GM19238 (cell line): ENCODE data around the gene CELA2B.
A peak's percentile ranks its signal among the peaks of the same experiment; 100 is the strongest.
"Not testable (repeated sequence)": the region's sequence is repeated elsewhere in the genome, so short reads cannot be mapped to it uniquely, and the experiment has no call there.

Source experiments
- DNase-seq: peaks from one replicate; pipeline ENCODE4 v3.0.0; 2011; ENCODE audit warnings: low spot score; ENCODE audit not compliant: insufficient read length

CELA2B gene

GRCh38 chr1:15493869-15494390 is 18.0 kb downstream of the CELA2B start:
- no peak for DNase-seq

DNA sequence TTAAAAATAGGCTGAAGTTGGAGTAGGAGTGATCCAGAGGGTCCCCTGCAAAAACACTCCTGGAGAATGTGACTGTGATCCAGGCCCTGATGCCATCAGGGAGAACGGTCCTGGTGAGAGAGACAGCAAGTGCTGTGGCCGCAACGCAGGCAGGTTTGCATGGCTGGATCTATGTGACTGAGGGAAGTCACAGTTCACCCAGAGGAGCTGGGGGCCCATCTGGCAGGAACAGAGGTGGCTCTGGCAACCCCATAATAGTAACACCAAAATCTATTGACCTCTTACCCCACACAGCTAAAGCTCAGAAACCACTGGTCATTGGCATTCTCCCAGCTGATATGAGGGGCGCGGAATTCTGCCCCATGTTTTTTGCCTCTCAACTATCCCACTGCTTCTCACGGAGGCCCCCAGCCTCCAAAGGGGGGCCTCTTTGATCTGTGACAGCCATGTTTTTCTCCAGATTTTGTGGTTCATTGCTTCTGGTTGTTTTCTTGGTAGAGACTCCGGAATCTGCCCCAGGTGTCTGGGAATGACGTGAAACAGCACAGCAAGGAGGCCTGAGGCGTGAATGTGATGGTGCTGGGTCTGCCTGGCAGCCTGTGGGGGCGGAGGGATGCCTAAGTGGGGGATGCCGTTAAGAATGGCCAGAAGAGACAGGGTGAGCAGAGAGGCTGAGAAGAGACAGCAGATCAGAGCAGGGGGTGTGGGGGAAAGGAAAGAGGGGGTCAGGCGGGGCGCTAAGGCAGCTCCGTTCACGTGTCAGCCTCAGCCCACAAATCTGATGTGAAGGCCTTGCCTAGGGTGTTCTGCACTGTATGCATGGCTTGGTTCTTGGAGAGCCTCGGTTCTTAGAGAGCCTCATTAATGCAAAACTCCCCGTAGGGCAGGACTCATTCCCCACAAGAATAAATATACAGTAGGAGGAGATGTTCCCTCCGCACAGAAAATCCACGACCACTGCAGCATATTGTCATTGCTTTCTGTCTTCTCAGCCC is 24.6 kb downstream of the CELA2B start:
- DNase-seq, result no peak

DNA sequence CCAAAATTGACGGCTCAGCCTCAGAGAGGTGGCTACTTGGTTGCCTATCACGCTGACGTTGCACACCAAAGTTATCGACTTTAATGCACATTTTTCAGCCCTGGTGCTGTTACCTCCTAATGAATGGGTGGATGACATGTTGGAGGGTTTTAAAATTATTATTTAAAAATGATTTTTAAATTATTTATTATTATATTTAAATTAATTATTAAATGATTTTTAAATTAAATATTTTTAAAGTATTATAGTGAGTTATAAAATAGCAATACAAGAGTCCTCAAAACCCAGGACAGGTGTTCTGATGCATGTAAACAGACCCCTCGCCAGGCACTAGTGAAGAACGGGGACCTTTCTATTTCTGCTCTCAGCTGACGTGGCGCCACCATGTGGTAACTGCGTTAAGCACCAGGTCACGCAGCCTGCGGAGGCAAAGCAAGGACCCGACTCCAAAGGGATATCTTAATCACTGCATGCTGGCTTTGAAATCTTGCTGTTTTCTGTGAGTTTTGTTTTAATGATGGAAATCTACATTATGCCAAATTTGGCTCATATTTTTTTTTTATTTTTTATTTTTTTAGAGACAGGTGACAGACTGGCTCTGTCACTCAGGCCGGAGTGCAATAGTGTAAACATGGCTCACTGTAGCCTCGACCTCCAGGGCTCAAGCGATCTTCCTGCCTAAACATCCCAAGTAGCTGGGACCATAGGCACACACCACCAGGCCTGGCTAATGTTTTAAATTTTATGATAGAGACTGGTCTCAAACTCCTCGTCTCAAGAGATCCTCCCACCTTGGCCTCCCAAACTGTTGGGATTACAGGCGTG is 25.5 kb downstream of the CELA2B start:
- DNase-seq, result peak; percentile 62

GRCh38 chr1:15504436-15504835 is 28.5 kb downstream of the CELA2B start:
- DNase-seq, result no peak

DNA sequence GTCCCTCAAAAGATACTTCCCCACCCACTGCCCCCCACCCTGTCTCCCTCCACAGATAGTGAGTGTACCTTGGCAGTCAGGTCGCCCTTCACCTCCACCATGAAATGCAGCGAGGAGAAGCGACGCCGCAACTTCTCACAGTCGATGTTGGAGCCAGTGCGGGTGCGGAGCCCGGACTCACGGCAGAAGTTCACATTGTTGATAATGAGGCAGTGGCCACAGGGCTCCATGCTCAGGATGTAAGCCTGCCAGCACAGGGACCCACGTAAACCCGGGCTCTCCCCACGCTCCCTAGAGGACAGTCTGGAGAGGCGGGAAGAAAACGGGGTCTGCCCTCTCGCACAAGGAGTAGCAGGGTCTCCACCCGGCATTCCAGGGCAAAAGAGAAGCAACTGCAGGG is 30.9 kb downstream of the CELA2B start:
- no peak for DNase-seq

DNA sequence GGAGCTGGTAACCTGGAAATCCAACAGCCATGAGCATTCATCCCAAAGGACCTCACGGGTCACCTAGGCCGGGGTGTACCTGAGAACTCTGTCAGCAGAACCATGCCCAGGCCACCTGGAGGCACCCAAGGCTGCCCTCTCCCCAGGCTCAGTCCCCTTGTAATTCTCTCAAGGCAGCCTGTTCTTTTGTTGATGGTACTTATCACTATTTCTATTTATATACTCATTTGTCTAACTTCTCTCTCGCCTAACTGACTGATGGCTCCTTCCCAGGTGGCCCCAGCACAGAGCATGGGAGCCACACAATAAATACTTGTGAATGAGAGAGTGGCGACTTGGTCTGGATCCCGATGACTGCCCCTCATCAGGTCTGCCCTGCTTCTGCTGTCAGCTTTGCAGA is 31.4 kb downstream of the CELA2B start:
- no peak for DNase-seq

DNA sequence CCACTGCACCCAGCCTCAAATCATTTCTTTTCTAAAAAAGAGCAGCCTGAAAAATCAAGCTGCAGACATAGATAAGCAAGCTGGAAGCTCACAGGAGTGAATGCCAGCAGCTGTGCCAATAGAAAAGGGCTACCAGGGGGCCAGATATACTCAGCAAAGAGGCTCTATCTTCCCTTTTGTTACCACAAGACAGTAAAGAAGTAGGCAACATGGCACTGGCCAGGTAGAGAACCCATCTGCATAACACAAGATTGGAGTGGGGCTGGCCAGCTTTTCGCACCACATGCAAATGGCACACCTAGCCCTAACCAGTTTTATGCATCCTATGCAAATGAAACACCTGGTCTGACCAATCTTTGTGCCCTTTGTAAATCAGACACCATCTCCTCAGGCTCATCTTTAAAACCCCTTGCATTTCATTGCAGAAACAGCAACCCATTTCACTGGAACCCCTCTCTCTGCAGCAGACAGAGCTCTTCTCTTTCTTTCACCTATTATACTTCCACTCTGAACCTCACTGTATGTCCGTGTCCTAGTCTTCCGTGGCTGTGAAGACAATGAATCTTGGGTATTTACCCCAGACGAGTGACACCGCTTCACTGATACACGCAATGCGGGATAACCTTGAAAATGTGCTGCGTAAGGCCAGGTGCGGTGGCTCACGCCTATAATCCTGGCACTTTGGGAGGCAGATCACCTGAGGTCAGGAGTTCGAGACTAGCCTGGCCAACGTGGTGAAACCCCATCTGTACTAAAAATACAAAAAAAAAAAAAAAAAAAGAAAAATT is 33.0 kb downstream of the CELA2B start:
- no peak for DNase-seq

- DNase-seq, result no peak
Observed at GRCh38 chr1:15509586-15509985, 33.7 kb downstream of the CELA2B start.

GRCh38 chr1:15510611-15511405 is 34.9 kb downstream of the CELA2B start:
- no peak for DNase-seq

DNA sequence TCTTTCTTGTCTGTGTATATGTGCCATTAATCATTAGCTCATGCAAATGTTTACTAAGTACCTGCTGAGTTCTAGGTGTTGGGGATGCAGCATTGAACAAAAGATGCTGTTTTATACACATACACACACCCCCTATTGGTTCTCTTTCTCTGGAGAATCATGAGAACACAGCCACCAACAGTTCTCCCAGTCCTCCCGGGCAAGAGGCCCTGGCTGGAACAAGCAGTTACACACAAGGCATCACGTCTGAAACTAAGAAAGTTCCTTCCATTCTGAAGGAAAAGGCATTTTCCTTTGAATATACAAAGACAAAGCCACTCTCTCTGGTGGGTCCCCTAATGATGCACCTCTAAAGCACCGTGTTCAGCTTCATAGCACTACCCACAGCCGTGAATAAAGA is 37.3 kb downstream of the CELA2B start:
- no peak for DNase-seq

DNA sequence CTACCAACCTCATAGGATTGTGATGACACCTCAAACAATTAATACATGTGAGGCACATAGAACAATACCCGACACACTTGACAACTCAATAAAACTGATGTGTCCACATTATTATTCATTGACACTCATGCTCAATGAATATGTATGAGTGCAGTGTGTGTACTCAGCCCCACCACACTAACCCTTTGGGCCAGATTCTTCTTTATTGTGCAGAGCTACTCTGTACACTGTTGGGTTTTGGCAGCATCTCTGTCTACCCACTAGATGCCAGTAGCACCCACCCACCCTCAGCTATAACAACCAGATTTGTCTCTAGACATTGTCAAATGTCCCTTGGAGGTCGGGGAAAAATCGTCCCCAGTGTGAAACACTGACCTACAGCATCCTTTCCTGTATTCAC is 38.0 kb downstream of the CELA2B start:
- DNase-seq, result no peak

- not testable (repeated sequence) for DNase-seq
Observed at GRCh38 chr1:15514557-15514956, 38.7 kb downstream of the CELA2B start.

GRCh38 chr1:15515022-15515663 is 39.2 kb downstream of the CELA2B start:
- no peak for DNase-seq

- DNase-seq, result no peak
Observed at GRCh38 chr1:15519625-15520024, 43.7 kb downstream of the CELA2B start.

- DNase-seq, result not testable (repeated sequence)
Observed at GRCh38 chr1:15521206-15521906, 45.5 kb downstream of the CELA2B start.

DNA sequence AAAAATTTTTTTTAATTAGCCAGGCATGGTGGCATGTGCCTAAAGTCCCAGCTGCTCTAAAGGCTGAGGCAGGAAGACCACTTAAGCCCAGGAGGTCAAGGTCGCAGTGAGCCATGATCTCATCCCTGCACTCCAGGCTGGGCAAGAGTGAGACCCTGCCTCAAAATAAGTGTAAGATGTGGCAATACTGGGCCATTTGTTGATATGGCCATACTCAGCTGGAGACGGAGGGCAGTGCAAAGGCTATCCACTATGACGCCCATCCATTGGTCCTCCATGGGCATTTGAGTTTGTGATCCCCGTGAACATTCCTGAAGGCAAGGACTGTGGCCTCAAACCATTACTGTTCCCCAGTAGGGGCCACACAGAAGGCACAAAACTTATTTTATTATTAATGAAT is 46.6 kb downstream of the CELA2B start:
- no peak for DNase-seq

GRCh38 chr1:15523104-15524020 is 47.5 kb downstream of the CELA2B start:
- DNase-seq, result no peak

DNA sequence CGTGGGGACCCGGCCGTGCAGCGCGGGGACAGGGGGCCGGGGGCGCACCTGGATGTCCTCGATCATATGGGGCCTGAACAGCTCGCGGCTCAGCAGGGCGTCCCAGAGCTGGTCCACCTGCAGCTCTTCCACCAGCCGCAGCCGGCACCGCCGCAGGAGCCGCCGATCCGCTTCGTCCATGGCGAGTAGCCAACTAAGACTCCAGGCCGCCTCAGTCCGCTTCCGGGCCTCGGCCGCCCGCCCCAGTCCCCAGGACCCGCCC is 48.0 kb downstream of the CELA2B start, which contains the start of gene CASP9:
Gene CASP9 (minus strand): TSS at position 195 of the 262 bp plus-strand sequence. CDS start 15 bp downstream, at position 180.
- no peak for DNase-seq
